GM21576 (cell line): ENCODE measurements around the gene PAK5.

Experiments used
- ATAC-seq: cut with Tn5 transposase; IDR thresholded peaks from one replicate; pipeline ENCODE4 v1.9.1; 2021; ENCODE audit warnings: mild to moderate bottlenecking, moderate library complexity; ENCODE audit not compliant: unreplicated experiment

The PAK5 gene

GRCh38 chr20:9838378-9839295, at the start of gene PAK5:
Gene PAK5, minus strand, starts transcription at chr20:9839076. Its CDS starts 194,748 bp downstream, at chr20:9644328.
- no peak for ATAC-seq

GRCh38 chr20:9887706-9888105, 48.8 kb upstream of the PAK5 start:
- ATAC-seq: no peak

GRCh38 chr20:9886227-9886626, 47.4 kb upstream of the PAK5 start:
- no peak for ATAC-seq

GRCh38 chr20:9884666-9885065, 45.8 kb upstream of the PAK5 start:
- no peak for ATAC-seq

- ATAC-seq: no peak
Observed at GRCh38 chr20:9884061-9884460, 45.2 kb upstream of the PAK5 start.

GRCh38 chr20:9877932-9878495, 39.1 kb upstream of the PAK5 start:
- no peak for ATAC-seq

- no peak for ATAC-seq
Observed at GRCh38 chr20:9867196-9867980, 28.5 kb upstream of the PAK5 start.

- no peak for ATAC-seq
Observed at GRCh38 chr20:9852566-9852965, 13.7 kb upstream of the PAK5 start.

- ATAC-seq: no peak
Observed at GRCh38 chr20:9839626-9840025, 750 bp upstream of the PAK5 start.

- ATAC-seq: no peak
Observed at GRCh38 chr20:9838035-9838377, 870 bp downstream of the PAK5 start.

GRCh38 chr20:9837634-9838033, 1.2 kb downstream of the PAK5 start:
- ATAC-seq: no peak

- ATAC-seq: no peak
Observed at GRCh38 chr20:9835302-9835701, 3.6 kb downstream of the PAK5 start.

GRCh38 chr20:9831032-9831431, 7.8 kb downstream of the PAK5 start:
- no peak for ATAC-seq

GRCh38 chr20:9829835-9830234, 9.0 kb downstream of the PAK5 start:
- ATAC-seq: no peak

- no peak for ATAC-seq
Observed at GRCh38 chr20:9817654-9818053, 21.2 kb downstream of the PAK5 start.

GRCh38 chr20:9815632-9816031, 23.2 kb downstream of the PAK5 start:
- no peak for ATAC-seq

GRCh38 chr20:9810738-9811137, 28.1 kb downstream of the PAK5 start:
- no peak for ATAC-seq

GRCh38 chr20:9809271-9809670, 29.6 kb downstream of the PAK5 start:
- ATAC-seq: no peak

- no peak for ATAC-seq
Observed at GRCh38 chr20:9808166-9808565, 30.7 kb downstream of the PAK5 start.

- no peak for ATAC-seq
Observed at GRCh38 chr20:9807136-9807535, 31.7 kb downstream of the PAK5 start.

- no peak for ATAC-seq
Observed at GRCh38 chr20:9800421-9800820, 38.5 kb downstream of the PAK5 start.

- ATAC-seq: no peak
Observed at GRCh38 chr20:9794831-9795230, 44.0 kb downstream of the PAK5 start.
